B cell (primary cell): Measurements from ENCODE around the gene ZCCHC3. TPM values are rescaled to one million over a fixed set of nuclear protein-coding genes. Genes with fewer than 3 reads are reported as not detected.

Source experiments
- ATAC-seq: fragments of 200-7000 bp; cut with Tn5 transposase; one replicate; pipeline ENCODE4 v1.10.0; 2021; ENCODE audit warnings: low read depth, mild to moderate bottlenecking, moderate number of reproducible peaks, moderate library complexity
- CTCF ChIA-PET: fragments of 350-600 bp; sonication (Branson Sonifier 250); formaldehyde crosslinking; loops from one replicate; lab custom pipeline; 2021; ENCODE audit warnings: antibody characterized with exemption, inconsistent platforms; lab: Charles Lee
- POLR2A ChIA-PET: fragments of 350-600 bp; sonication (Branson Sonifier 250); formaldehyde crosslinking; loops from one replicate; lab custom pipeline; 2021; ENCODE audit warnings: antibody characterized with exemption; lab: Charles Lee
- DNase-seq: peaks from one replicate; pipeline ENCODE4 v3.0.0; 2013
- H2AFZ ChIP-seq: 2 replicates; pipeline ENCODE4 v1.6.1; 2012; ENCODE audit warnings: mild to moderate bottlenecking, low read depth, low read length; ENCODE audit not compliant: insufficient read depth, poor library complexity, severe bottlenecking
- H3K27ac ChIP-seq, 2 donors: 1 replicate in 1 of 2; 2 replicates in 1 of 2; pipeline ENCODE4 v1.5.1; 2012 to 2013; ENCODE audit warnings: low read length in 2 of 2, mild to moderate bottlenecking in 2 of 2, moderate library complexity in 1 of 2
- H3K27me3 ChIP-seq, 4 experiments: fragments of 200-600 bp in 1 of 4; sonication (generic) in 1 of 4; replicated peaks in 1 of 4; 1 replicate in 2 of 4; 2 replicates in 2 of 4; pipeline versions ENCODE4 v1.6.1 to v1.7.0; 2013 to 2016; ENCODE audit warnings: low read length in 3 of 4, mild to moderate bottlenecking in 2 of 4, mixed read lengths in 1 of 4, moderate library complexity in 1 of 4; ENCODE audit not compliant: insufficient read depth in 4 of 4, control insufficient read depth in 3 of 4; ENCODE audit errors: control extremely low read depth in 1 of 4
- H3K36me3 ChIP-seq, 2 experiments: replicated peaks in 1 of 2; 1 replicate in 1 of 2; 2 replicates in 1 of 2; pipeline versions ENCODE4 v1.6.1 to v1.7.1; 2013; ENCODE audit warnings: low read length in 1 of 2; ENCODE audit not compliant: insufficient read depth in 2 of 2, control insufficient read depth in 1 of 2; ENCODE audit errors: control extremely low read depth in 1 of 2, extremely low read depth in 1 of 2
- H3K4me1 ChIP-seq, 2 donors: fragments of 200-600 bp in 1 of 2; sonication (generic) in 1 of 2; 1 replicate in 1 of 2; 2 replicates in 1 of 2; pipeline versions ENCODE4 v1.5.1 to v1.6.1; 2013 to 2017; ENCODE audit warnings: low read length in 2 of 2; ENCODE audit not compliant: control insufficient read depth in 2 of 2, insufficient read depth in 2 of 2
- H3K4me2 ChIP-seq: replicated peaks from 2 replicates; pipeline ENCODE3; 2012; ENCODE audit warnings: mild to moderate bottlenecking, low read depth, low read length; ENCODE audit not compliant: poor library complexity, severe bottlenecking
- H3K4me3 ChIP-seq, 5 experiments: fragments of 200-600 bp in 1 of 5; sonication (generic) in 1 of 5; 1 replicate in 3 of 5; 2 replicates in 2 of 5; pipeline versions ENCODE4 v1.5.1 to v1.7.0; 2011 to 2016; ENCODE audit warnings: low read length in 4 of 5, mild to moderate bottlenecking in 4 of 5, low read depth in 2 of 5, control low read depth in 1 of 5, moderate library complexity in 1 of 5; ENCODE audit not compliant: insufficient read depth in 1 of 5; ENCODE audit errors: control extremely low read depth in 1 of 5, extremely low read depth in 1 of 5
- H3K79me2 ChIP-seq: fragments of 200-600 bp; sonication (generic); one replicate; pipeline ENCODE4 v1.6.0; 2016; ENCODE audit warnings: low read length; ENCODE audit not compliant: control insufficient read depth, insufficient read depth
- H3K9ac ChIP-seq: fragments of 200-600 bp; sonication (generic); 2 replicates; pipeline ENCODE4 v1.6.1; 2017; ENCODE audit warnings: mild to moderate bottlenecking, low read length, moderate library complexity
- H3K9me3 ChIP-seq, 3 donors: one replicate each; pipeline versions ENCODE4 v1.6.1 to v1.7.1; 2013; ENCODE audit warnings: low read length in 2 of 3; ENCODE audit not compliant: control insufficient read depth in 2 of 3, insufficient read depth in 1 of 3; ENCODE audit errors: control extremely low read depth in 1 of 3
- H4K20me1 ChIP-seq: 2 replicates; pipeline ENCODE4 v1.6.0; 2012; ENCODE audit warnings: mild to moderate bottlenecking, low read length; ENCODE audit not compliant: insufficient read depth, control insufficient read depth, poor library complexity, severe bottlenecking
- H3K27ac Mint-ChIP-seq: one replicate; pipeline ENCODE4 v1.8.0; 2021; ENCODE audit warnings: mixed read lengths
- H3K27me3 Mint-ChIP-seq: one replicate; pipeline ENCODE4 v1.8.0; 2021; ENCODE audit warnings: mixed read lengths
- H3K4me1 Mint-ChIP-seq: one replicate; pipeline ENCODE4 v1.8.0; 2021; ENCODE audit warnings: mixed read lengths
- H3K4me3 Mint-ChIP-seq: one replicate; pipeline ENCODE4 v1.8.0; 2021; ENCODE audit warnings: mixed read lengths
- H3K9me3 Mint-ChIP-seq: one replicate; pipeline ENCODE4 v1.8.0; 2022; ENCODE audit warnings: mixed read lengths; ENCODE audit not compliant: insufficient read depth
- EZH2 ChIP-seq: IDR thresholded peaks from 2 replicates; pipeline ENCODE4 v1.6.1; 2012; ENCODE audit warnings: borderline replicate concordance, low read depth, mild to moderate bottlenecking, moderate library complexity, low read length; ENCODE audit not compliant: insufficient read depth, poor library complexity, severe bottlenecking
- WGBS: methylation state at CpG from one replicate; pipeline ENCODE4 v1.1.5; 2013; ENCODE audit warnings: missing lambda C conversion rate; ENCODE audit not compliant: insufficient coverage; 5-methylcytosine and 5-hydroxymethylcytosine counted together
- intact Hi-C: fragments of 100-400 bp; cut with micrococcal nuclease; formaldehyde crosslinking; loops from one replicate; pipeline ENCODE4 v1.10.0; 2022
- polyA plus RNA-seq: library from polyadenylated mRNA; depleted of rRNA; stranded (reverse); fragments of >200 nt; gene quantifications from 2 replicates; pipeline ENCODE4 v1.2.3, GENCODE V29; 2012
- total RNA-seq, 2 donors: library from RNA; stranded (reverse); fragments of 120-200 nt in 1 of 2; gene quantifications; 1 replicate in 1 of 2; 2 replicates in 1 of 2; pipeline versions ENCODE4 v1.2.3 to v1.2.4, GENCODE V29; 2013 to 2022
- TF ChIP-seq, protein P1 (sequence below): fragments of 200-600 bp; IDR thresholded peaks from one replicate; pipeline ENCODE4 v1.8.0; 2022; ENCODE audit warnings: antibody characterized with exemption, mild to moderate bottlenecking

The ZCCHC3 gene
- total and polyA plus RNA-seq, 2 donors (not counting 1 experiment from before 2014, with no cell fraction given), result 12.8 to 35.7 TPM

DNA sequence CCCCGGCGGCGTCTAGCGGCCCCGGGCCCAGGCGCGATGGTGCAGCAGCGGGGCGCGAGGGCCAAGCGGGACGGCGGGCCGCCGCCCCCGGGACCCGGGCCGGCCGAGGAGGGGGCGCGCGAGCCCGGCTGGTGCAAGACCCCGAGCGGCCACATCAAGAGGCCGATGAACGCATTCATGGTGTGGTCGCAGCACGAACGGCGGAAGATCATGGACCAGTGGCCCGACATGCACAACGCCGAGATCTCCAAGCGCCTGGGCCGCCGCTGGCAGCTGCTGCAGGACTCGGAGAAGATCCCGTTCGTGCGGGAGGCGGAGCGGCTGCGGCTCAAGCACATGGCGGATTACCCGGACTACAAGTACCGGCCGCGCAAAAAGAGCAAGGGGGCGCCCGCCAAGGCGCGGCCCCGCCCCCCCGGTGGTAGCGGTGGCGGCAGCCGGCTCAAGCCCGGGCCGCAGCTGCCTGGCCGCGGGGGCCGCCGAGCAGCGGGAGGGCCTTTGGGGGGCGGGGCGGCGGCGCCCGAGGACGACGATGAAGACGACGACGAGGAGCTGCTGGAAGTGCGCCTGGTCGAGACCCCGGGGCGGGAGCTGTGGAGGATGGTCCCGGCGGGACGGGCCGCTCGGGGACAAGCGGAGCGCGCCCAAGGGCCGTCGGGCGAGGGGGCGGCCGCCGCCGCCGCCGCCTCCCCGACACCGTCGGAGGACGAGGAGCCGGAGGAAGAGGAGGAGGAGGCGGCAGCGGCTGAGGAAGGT is 28.7 kb downstream of the ZCCHC3 start:
- Mint-ChIP-seq H3K4me3 (peak overlapping the region; percentile 88), H3K27me3 (no peaks in the 10 kb centered on the region), H3K9me3 (no peaks in the 10 kb centered on the region), H3K4me1 (peaks cover 36% of the 10 kb centered on the region), H3K27ac (peak overlapping the region; percentile 92)
- H3K9me3 ChIP-seq, result peaks cover 0 to 4% (median 0%) of the 10 kb centered on the region in 3 donors
- H3K27ac ChIP-seq, result peak overlapping the region; percentile 48 to 51
- peak overlapping the region; percentile 97 for H3K4me2 ChIP-seq
- ChIA-PET POLR2A (interaction anchor here (0.6 to 4.8 kb wide), 3 partner anchors 25 to 374 kb away, joined by 4 to 35 read pairs (median 10); partner anchors contain the start of gene ZCCHC3), CTCF (interaction anchor here (1.2 to 7.5 kb wide), 2 partner anchors 26 to 32 kb away, joined by 3 to 58 read pairs; partner anchors contain the start of gene ZCCHC3)
- ATAC-seq (peak; percentile 12), DNase-seq (peak; percentile 81)
- peak overlapping the region; percentile 79 for H3K9ac ChIP-seq
- H3K27me3 ChIP-seq, result no peaks in the 10 kb centered on the region
- H2AFZ ChIP-seq, result peak overlapping the region; percentile 91
- H3K4me1 ChIP-seq, result peaks cover 26 to 42% of the 10 kb centered on the region in 2 donors
- peak overlapping the region; percentile 47 to 79 (median 68) for H3K4me3 ChIP-seq
- H4K20me1 ChIP-seq, result peaks cover 24% of the 10 kb centered on the region
- under 1% methylated on average over 103 of the region's 103 CpGs for WGBS
- intact Hi-C loops, result loop anchor here (1.0 kb wide), 3 partner anchors 21 to 217 kb away; partner anchors contain the start of genes CSNK2A1, NRSN2 and TBC1D20
- peaks cover 0 to 3% of the 10 kb centered on the region in 2 experiments for H3K36me3 ChIP-seq
- TF ChIP-seq, protein P1, sequence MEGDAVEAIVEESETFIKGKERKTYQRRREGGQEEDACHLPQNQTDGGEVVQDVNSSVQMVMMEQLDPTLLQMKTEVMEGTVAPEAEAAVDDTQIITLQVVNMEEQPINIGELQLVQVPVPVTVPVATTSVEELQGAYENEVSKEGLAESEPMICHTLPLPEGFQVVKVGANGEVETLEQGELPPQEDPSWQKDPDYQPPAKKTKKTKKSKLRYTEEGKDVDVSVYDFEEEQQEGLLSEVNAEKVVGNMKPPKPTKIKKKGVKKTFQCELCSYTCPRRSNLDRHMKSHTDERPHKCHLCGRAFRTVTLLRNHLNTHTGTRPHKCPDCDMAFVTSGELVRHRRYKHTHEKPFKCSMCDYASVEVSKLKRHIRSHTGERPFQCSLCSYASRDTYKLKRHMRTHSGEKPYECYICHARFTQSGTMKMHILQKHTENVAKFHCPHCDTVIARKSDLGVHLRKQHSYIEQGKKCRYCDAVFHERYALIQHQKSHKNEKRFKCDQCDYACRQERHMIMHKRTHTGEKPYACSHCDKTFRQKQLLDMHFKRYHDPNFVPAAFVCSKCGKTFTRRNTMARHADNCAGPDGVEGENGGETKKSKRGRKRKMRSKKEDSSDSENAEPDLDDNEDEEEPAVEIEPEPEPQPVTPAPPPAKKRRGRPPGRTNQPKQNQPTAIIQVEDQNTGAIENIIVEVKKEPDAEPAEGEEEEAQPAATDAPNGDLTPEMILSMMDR, result no peak
- TF ChIP-seq EZH2, result no peak
- no peaks in the 10 kb centered on the region for H3K79me2 ChIP-seq
